ENCODE results near the gene ETS1. TPM values are rescaled to one million over a fixed set of nuclear protein-coding genes. Genes with fewer than 3 reads are reported as not detected.

ETS1 gene
- total and polyA plus RNA-seq, 2 experiments from 2014 or later, result 6.7 to 21.8 TPM

DNA sequence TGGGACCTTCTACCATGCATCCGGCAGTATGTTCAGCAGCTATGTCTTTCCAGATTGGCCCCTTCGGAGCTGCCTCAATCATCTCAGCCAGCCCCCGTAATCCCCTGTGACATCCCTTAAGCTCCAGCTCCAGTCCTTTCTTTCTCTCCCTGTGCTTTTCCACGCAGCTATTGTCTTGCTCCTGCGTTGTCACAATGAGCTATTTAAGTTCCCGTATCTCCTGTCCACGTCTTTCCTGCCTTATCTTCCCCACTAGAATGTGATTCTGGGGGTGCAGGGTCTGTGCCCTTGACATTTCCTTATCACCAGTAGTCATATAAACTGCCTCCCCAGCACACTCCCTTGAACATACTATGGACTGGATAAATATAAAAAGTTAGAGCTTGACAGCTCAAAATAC is 5.1 kb upstream of the ETS1 start:
- Histone ChIP-seq H4K20me1 (ENCODE audit: insufficient read depth, poor library complexity, severe bottlenecking) (no peaks in the 10 kb centered on the region), H3K4me3 (no peak overlapping the region), H3K9me2 (replicated peaks; ENCODE audit: insufficient read depth) (no peaks in the 10 kb centered on the region), H3K4me1 (ENCODE audit: insufficient read depth) (no peaks in the 10 kb centered on the region), H3K9me3 (ENCODE audit: low read depth) (no peaks in the 10 kb centered on the region), H2AFZ (no peak overlapping the region), H3K27me3 (peaks cover 41% of the 10 kb centered on the region), H3K27ac (no peak overlapping the region), H3K36me3 (replicated peaks; ENCODE audit: insufficient read depth, low read depth) (no peaks in the 10 kb centered on the region), H3K4me2 (no peak overlapping the region), H3K79me2 (no peaks in the 10 kb centered on the region)
- DNase-seq (ENCODE audit: low spot score), result no peak
- 46% methylated on average over 7 of the region's 7 CpGs for WGBS (ENCODE audit: low lambda C conversion rate, missing lambda C conversion rate)
- no peak for TF ChIP-seq EZH2phosphoT487 (IDR thresholded peaks at IDR 0.05; ENCODE audit: low read depth, severe bottlenecking, unreplicated experiment)
- TF ChIP-seq, protein P1, sequence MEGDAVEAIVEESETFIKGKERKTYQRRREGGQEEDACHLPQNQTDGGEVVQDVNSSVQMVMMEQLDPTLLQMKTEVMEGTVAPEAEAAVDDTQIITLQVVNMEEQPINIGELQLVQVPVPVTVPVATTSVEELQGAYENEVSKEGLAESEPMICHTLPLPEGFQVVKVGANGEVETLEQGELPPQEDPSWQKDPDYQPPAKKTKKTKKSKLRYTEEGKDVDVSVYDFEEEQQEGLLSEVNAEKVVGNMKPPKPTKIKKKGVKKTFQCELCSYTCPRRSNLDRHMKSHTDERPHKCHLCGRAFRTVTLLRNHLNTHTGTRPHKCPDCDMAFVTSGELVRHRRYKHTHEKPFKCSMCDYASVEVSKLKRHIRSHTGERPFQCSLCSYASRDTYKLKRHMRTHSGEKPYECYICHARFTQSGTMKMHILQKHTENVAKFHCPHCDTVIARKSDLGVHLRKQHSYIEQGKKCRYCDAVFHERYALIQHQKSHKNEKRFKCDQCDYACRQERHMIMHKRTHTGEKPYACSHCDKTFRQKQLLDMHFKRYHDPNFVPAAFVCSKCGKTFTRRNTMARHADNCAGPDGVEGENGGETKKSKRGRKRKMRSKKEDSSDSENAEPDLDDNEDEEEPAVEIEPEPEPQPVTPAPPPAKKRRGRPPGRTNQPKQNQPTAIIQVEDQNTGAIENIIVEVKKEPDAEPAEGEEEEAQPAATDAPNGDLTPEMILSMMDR (IDR thresholded peaks at IDR 0.05; ENCODE audit: poor library complexity), result no peak
- TF ChIP-seq EZH2 (IDR thresholded peaks at IDR 0.05; ENCODE audit: borderline replicate concordance), result no peak

DNA sequence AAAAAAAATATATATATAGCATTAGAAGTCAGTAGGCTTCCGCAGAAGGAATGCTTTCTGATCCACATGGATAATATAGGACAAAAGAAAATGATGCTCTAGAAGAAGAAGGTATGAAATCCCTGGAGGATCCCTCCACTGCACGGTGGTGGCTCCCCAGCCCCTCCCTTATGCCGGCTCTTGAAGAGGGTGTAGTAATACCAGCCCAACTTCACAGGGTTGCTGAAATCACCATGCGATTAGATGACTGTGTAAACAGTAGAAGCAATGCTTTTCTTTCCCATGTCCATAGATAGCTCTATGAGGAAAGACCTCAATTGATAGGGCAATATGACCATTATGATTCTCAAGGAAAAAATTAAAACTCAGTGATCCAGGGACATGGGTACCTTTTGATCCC is 3.2 kb upstream of the ETS1 start:
- H3K9me3 ChIP-seq (ENCODE audit: low read depth), result no peaks in the 10 kb centered on the region
- no peaks in the 10 kb centered on the region for H3K79me2 ChIP-seq
- no peak overlapping the region for H2AFZ ChIP-seq
- no peaks in the 10 kb centered on the region for H3K36me3 ChIP-seq (replicated peaks; ENCODE audit: insufficient read depth, low read depth)
- TF ChIP-seq EZH2phosphoT487 (IDR thresholded peaks at IDR 0.05; ENCODE audit: low read depth, severe bottlenecking, unreplicated experiment) (no peak), EZH2 (IDR thresholded peaks at IDR 0.05; ENCODE audit: borderline replicate concordance) (no peak)
- TF ChIP-seq, protein P1 (IDR thresholded peaks at IDR 0.05; ENCODE audit: poor library complexity), result no peak
- H4K20me1 ChIP-seq (ENCODE audit: insufficient read depth, poor library complexity, severe bottlenecking), result no peaks in the 10 kb centered on the region
- WGBS (ENCODE audit: low lambda C conversion rate, missing lambda C conversion rate), result 84% methylated on average over 4 of the region's 4 CpGs
- H3K27me3 ChIP-seq, result peaks cover 60% of the 10 kb centered on the region
- H3K4me1 ChIP-seq (ENCODE audit: insufficient read depth), result no peaks in the 10 kb centered on the region
- DNase-seq (ENCODE audit: low spot score), result no peak
- no peak overlapping the region for H3K4me3 ChIP-seq
- H3K4me2 ChIP-seq, result no peak overlapping the region
- H3K9me2 ChIP-seq (replicated peaks; ENCODE audit: insufficient read depth), result no peaks in the 10 kb centered on the region
- H3K27ac ChIP-seq, result no peak overlapping the region

GRCh38 chr11:128589998-128590397 is 2.6 kb upstream of the ETS1 start:
- Histone ChIP-seq H3K9me2 (replicated peaks; ENCODE audit: insufficient read depth) (no peaks in the 10 kb centered on the region), H3K4me1 (ENCODE audit: insufficient read depth) (no peaks in the 10 kb centered on the region), H4K20me1 (ENCODE audit: insufficient read depth, poor library complexity, severe bottlenecking) (no peaks in the 10 kb centered on the region), H3K79me2 (no peaks in the 10 kb centered on the region), H3K4me2 (no peak overlapping the region), H3K27ac (no peak overlapping the region), H3K4me3 (no peak overlapping the region), H3K9me3 (ENCODE audit: low read depth) (no peaks in the 10 kb centered on the region), H3K36me3 (replicated peaks; ENCODE audit: insufficient read depth, low read depth) (no peaks in the 10 kb centered on the region), H2AFZ (no peak overlapping the region), H3K27me3 (peaks cover 64% of the 10 kb centered on the region)
- TF ChIP-seq, protein P1 (IDR thresholded peaks at IDR 0.05; ENCODE audit: poor library complexity), result no peak
- TF ChIP-seq EZH2 (IDR thresholded peaks at IDR 0.05; ENCODE audit: borderline replicate concordance) (no peak), EZH2phosphoT487 (IDR thresholded peaks at IDR 0.05; ENCODE audit: low read depth, severe bottlenecking, unreplicated experiment) (no peak)
- DNase-seq (ENCODE audit: low spot score), result no peak
- 90% methylated on average over 1 of the region's 1 CpG for WGBS (ENCODE audit: low lambda C conversion rate, missing lambda C conversion rate)

- peaks cover 55% of the 10 kb centered on the region for H3K27me3 ChIP-seq
These were observed 735 bp upstream of the ETS1 start for GRCh38 chr11:128588093-128588492.

More at GRCh38 chr11:128588093-128588492, 735 bp upstream of the ETS1 start:
- no peaks in the 10 kb centered on the region for H3K9me2 ChIP-seq (replicated peaks; ENCODE audit: insufficient read depth)
- no peak overlapping the region for H3K27ac ChIP-seq
- 61% methylated on average over 1 of the region's 1 CpG for WGBS (ENCODE audit: low lambda C conversion rate, missing lambda C conversion rate)
- no peaks in the 10 kb centered on the region for H3K79me2 ChIP-seq
- H3K4me1 ChIP-seq (ENCODE audit: insufficient read depth), result no peaks in the 10 kb centered on the region
- no peaks in the 10 kb centered on the region for H3K36me3 ChIP-seq (replicated peaks; ENCODE audit: insufficient read depth, low read depth)
- no peak overlapping the region for H3K4me3 ChIP-seq
- no peak overlapping the region for H2AFZ ChIP-seq
- H3K9me3 ChIP-seq (ENCODE audit: low read depth), result no peaks in the 10 kb centered on the region
- no peak overlapping the region for H3K4me2 ChIP-seq
- H4K20me1 ChIP-seq (ENCODE audit: insufficient read depth, poor library complexity, severe bottlenecking), result no peaks in the 10 kb centered on the region
- TF ChIP-seq EZH2 (IDR thresholded peaks at IDR 0.05; ENCODE audit: borderline replicate concordance), result no peak
- TF ChIP-seq, protein P1 (IDR thresholded peaks at IDR 0.05; ENCODE audit: poor library complexity), result no peak
- no peak for TF ChIP-seq EZH2phosphoT487 (IDR thresholded peaks at IDR 0.05; ENCODE audit: low read depth, severe bottlenecking, unreplicated experiment)
- no peak for DNase-seq (ENCODE audit: low spot score)
